ENCODE measurements around the gene ICAM4.

DNA sequence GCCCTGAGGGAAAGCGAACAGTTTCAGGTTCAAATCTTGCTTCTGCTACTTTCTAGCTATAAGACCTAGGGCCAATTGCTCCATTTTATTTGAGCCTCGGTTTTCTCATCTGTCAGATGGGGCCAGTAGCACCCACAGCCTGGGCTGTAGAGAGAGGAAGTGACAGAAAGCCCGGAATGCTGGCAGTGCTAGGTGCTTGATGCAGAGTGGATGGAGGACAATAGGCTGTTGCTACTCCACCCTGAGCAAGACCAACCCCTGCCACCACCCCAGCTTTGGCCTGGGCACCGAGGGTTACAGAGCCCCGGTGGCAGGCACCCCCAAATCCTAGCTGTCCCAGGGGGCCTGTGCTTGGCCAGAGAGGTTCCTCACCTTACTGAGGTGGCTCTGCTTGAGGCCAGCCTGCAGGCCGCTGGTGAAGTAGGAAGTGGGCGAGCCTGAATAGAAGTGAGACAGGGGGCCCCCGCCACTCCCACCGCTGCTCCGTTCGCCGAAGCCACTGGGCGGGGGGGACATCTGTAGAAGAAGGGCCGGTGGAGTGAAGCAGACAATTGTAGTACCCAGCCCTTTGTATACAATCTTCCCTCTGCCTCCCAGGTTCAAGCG is 31.2 kb downstream of the ICAM4 start:
- TF ChIP-seq POLR2A (IDR thresholded peaks at IDR 0.05) = no peak
- TF ChIP-seq, protein P1, sequence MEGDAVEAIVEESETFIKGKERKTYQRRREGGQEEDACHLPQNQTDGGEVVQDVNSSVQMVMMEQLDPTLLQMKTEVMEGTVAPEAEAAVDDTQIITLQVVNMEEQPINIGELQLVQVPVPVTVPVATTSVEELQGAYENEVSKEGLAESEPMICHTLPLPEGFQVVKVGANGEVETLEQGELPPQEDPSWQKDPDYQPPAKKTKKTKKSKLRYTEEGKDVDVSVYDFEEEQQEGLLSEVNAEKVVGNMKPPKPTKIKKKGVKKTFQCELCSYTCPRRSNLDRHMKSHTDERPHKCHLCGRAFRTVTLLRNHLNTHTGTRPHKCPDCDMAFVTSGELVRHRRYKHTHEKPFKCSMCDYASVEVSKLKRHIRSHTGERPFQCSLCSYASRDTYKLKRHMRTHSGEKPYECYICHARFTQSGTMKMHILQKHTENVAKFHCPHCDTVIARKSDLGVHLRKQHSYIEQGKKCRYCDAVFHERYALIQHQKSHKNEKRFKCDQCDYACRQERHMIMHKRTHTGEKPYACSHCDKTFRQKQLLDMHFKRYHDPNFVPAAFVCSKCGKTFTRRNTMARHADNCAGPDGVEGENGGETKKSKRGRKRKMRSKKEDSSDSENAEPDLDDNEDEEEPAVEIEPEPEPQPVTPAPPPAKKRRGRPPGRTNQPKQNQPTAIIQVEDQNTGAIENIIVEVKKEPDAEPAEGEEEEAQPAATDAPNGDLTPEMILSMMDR (IDR thresholded peaks at IDR 0.05) = no peak
- TF ChIP-seq EP300 (IDR thresholded peaks at IDR 0.05) = no peak
- no peak for TF ChIP-seq POLR2AphosphoS5 (IDR thresholded peaks at IDR 0.05)

Data from stomach (tissue), 4 donors.